H1 (cell line): ENCODE data around the gene BTD. TPM values are rescaled to one million over a fixed set of nuclear protein-coding genes. Genes with fewer than 3 reads are reported as not detected.

Source experiments
- CTCF ChIA-PET: fragments of 300-600 bp; sonication (Branson Sonifier 250); formaldehyde crosslinking; loops from one replicate; lab custom pipeline; 2021; ENCODE audit not compliant: partially characterized antibody; lab: Charles Lee
- POLR2A ChIA-PET: fragments of 300-600 bp; sonication (Branson Sonifier 250); formaldehyde crosslinking; loops from one replicate; lab custom pipeline; 2021; ENCODE audit warnings: inconsistent platforms; ENCODE audit not compliant: partially characterized antibody; lab: Charles Lee
- DNase-seq, 2 experiments: peaks; one replicate each; pipeline versions ENCODE4 v3.0.0 to v3.0.0-alpha.2; 2010 to 2022; ENCODE audit warnings: low spot score in 2 of 2, low read depth in 1 of 2, mixed read lengths in 1 of 2
- FAIRE-seq: peaks from 2 replicates; lab custom pipeline; 2011; peaks lifted over from hg19 to GRCh38; lab: Jason Lieb, UNC
- H2AFZ ChIP-seq: 2 replicates; pipeline ENCODE4 v1.8.1; 2012; ENCODE audit warnings: low read length, inconsistent platforms
- H2AK5ac ChIP-seq: 2 replicates; pipeline ENCODE4 v1.6.1; 2013; ENCODE audit warnings: low read depth, low read length
- H2BK120ac ChIP-seq: replicated peaks from 2 replicates; pipeline ENCODE3; 2013; ENCODE audit warnings: low read depth, low read length, inconsistent platforms
- H2BK12ac ChIP-seq: 2 replicates; pipeline ENCODE4 v1.6.1; 2013; ENCODE audit warnings: low read depth, low read length
- H2BK15ac ChIP-seq: 2 replicates; pipeline ENCODE4 v1.6.1; 2013; ENCODE audit warnings: low read length
- H2BK20ac ChIP-seq: 2 replicates; pipeline ENCODE4 v1.6.1; 2013; ENCODE audit warnings: low read length
- H2BK5ac ChIP-seq: 2 replicates; pipeline ENCODE4 v1.6.1; 2013; ENCODE audit warnings: low read depth, low read length
- H3K14ac ChIP-seq: 2 replicates; pipeline ENCODE4 v1.6.1; 2013; ENCODE audit warnings: inconsistent platforms; ENCODE audit not compliant: insufficient read length
- H3K18ac ChIP-seq: 2 replicates; pipeline ENCODE4 v1.6.1; 2013; ENCODE audit warnings: low read length; ENCODE audit errors: extremely low read depth
- H3K23ac ChIP-seq: 2 replicates; pipeline ENCODE4 v1.6.1; 2013; ENCODE audit warnings: inconsistent platforms; ENCODE audit not compliant: insufficient read length
- H3K23me2 ChIP-seq: 2 replicates; pipeline ENCODE4 v1.6.1; 2013; ENCODE audit warnings: low read depth, low read length
- H3K27ac ChIP-seq: 2 replicates; pipeline ENCODE4 v1.6.1; 2011; ENCODE audit warnings: low read depth, low read length, inconsistent platforms
- H3K27me3 ChIP-seq, 4 experiments: replicated peaks in 1 of 4; 1 replicate in 1 of 4; 2 replicates in 3 of 4; pipeline versions ENCODE4 v1.6.1 to v1.8.1; 2011 to 2013; ENCODE audit warnings: low read length in 3 of 4, mild to moderate bottlenecking in 3 of 4, inconsistent platforms in 2 of 4, mixed read lengths in 2 of 4, moderate library complexity in 1 of 4; ENCODE audit not compliant: control insufficient read depth in 3 of 4, insufficient read depth in 3 of 4; ENCODE audit errors: extremely low read depth in 1 of 4
- H3K36me3 ChIP-seq, 4 experiments: 2 replicates each; pipeline versions ENCODE4 v1.6.1 to v1.8.1; 2011 to 2013; ENCODE audit warnings: mild to moderate bottlenecking in 4 of 4, low read length in 3 of 4, moderate library complexity in 2 of 4, control low read depth in 1 of 4, inconsistent platforms in 1 of 4; ENCODE audit not compliant: insufficient read depth in 4 of 4, control insufficient read depth in 2 of 4
- H3K4ac ChIP-seq: replicated peaks from 2 replicates; pipeline ENCODE3; 2013; ENCODE audit warnings: low read length, low read depth, mixed read lengths, inconsistent platforms; ENCODE audit not compliant: insufficient read length
- H3K4me1 ChIP-seq, 4 experiments: replicated peaks in 1 of 4; 1 replicate in 1 of 4; 2 replicates in 3 of 4; pipeline versions ENCODE4 v1.6.1 to v1.8.1; 2011 to 2013; ENCODE audit warnings: low read length in 3 of 4, inconsistent platforms in 2 of 4, mixed read lengths in 1 of 4; ENCODE audit not compliant: insufficient read depth in 4 of 4, control insufficient read depth in 3 of 4
- H3K4me2 ChIP-seq, 2 experiments: 2 replicates each; pipeline versions ENCODE4 v1.6.1 to v1.8.1; 2011 to 2013; ENCODE audit warnings: low read depth in 2 of 2, low read length in 2 of 2, control low read depth in 1 of 2, inconsistent platforms in 1 of 2, mild to moderate bottlenecking in 1 of 2; ENCODE audit not compliant: insufficient read depth in 1 of 2
- H3K4me3 ChIP-seq, 4 experiments: fragments of 200-600, 300-600 bp in 1 of 4; sonication (generic), shearing (Covaris generic), sonication (Bioruptor Twin) in 1 of 4; 2 replicates each; pipeline versions ENCODE4 v1.5.1 to v1.8.1; 2011 to 2016; ENCODE audit warnings: low read length in 4 of 4, low read depth in 3 of 4, control low read depth in 2 of 4, inconsistent platforms in 2 of 4, mild to moderate bottlenecking in 2 of 4, mixed read lengths in 1 of 4, moderate library complexity in 1 of 4; ENCODE audit not compliant: insufficient read depth in 2 of 4; ENCODE audit errors: extremely low read depth in 1 of 4
- H3K56ac ChIP-seq: replicated peaks from 2 replicates; pipeline ENCODE3; 2013; ENCODE audit warnings: low read depth, mild to moderate bottlenecking, mixed read lengths, low read length, inconsistent platforms; ENCODE audit not compliant: insufficient read length
- H3K79me1 ChIP-seq: 2 replicates; pipeline ENCODE4 v1.6.1; 2013; ENCODE audit warnings: low read depth, low read length, control low read depth
- H3K79me2 ChIP-seq, 2 experiments: 2 replicates each; pipeline versions ENCODE4 v1.6.1 to v1.8.1; 2012 to 2013; ENCODE audit warnings: low read length in 2 of 2, mild to moderate bottlenecking in 2 of 2, inconsistent platforms in 1 of 2; ENCODE audit not compliant: insufficient read depth in 2 of 2, control insufficient read depth in 1 of 2
- H3K9ac ChIP-seq, 4 experiments: replicated peaks in 1 of 4; 1 replicate in 1 of 4; 2 replicates in 3 of 4; pipeline versions ENCODE4 v1.6.1 to v1.8.1; 2011 to 2013; ENCODE audit warnings: low read depth in 3 of 4, low read length in 3 of 4, control low read depth in 2 of 4, mild to moderate bottlenecking in 2 of 4, moderate library complexity in 2 of 4, inconsistent platforms in 1 of 4; ENCODE audit errors: extremely low read depth in 1 of 4
- H3K9me3 ChIP-seq, 2 experiments: 2 replicates each; pipeline versions ENCODE4 v1.6.1 to v1.8.1; 2012 to 2013; ENCODE audit warnings: mild to moderate bottlenecking in 2 of 2, moderate library complexity in 2 of 2, control low read depth in 1 of 2, inconsistent platforms in 1 of 2, low read depth in 1 of 2, low read length in 1 of 2, mixed read lengths in 1 of 2; ENCODE audit not compliant: insufficient read depth in 2 of 2
- H4K20me1 ChIP-seq, 2 experiments: replicated peaks in 1 of 2; 2 replicates each; pipeline versions ENCODE3 to v1.8.1; 2011 to 2013; ENCODE audit warnings: inconsistent platforms in 2 of 2, low read length in 2 of 2, mild to moderate bottlenecking in 1 of 2; ENCODE audit not compliant: insufficient read depth in 2 of 2, control insufficient read depth in 1 of 2
- H4K5ac ChIP-seq: 2 replicates; pipeline ENCODE4 v1.6.1; 2013; ENCODE audit warnings: low read length, low read depth, mixed read lengths, inconsistent platforms; ENCODE audit not compliant: insufficient read length
- H4K8ac ChIP-seq: 2 replicates; pipeline ENCODE4 v1.8.0; 2013; ENCODE audit warnings: mild to moderate bottlenecking, moderate library complexity, low read length, inconsistent platforms; ENCODE audit not compliant: insufficient read depth; ENCODE audit errors: extremely low read depth
- H4K91ac ChIP-seq: replicated peaks from 2 replicates; pipeline ENCODE3; 2013; ENCODE audit warnings: low read length, mixed read lengths, inconsistent platforms; ENCODE audit not compliant: insufficient read length
- GABPA ChIP-seq: IDR thresholded peaks from 2 replicates; pipeline ENCODE4 v1.6.1; 2011; ENCODE audit warnings: mild to moderate bottlenecking, low read length, moderate library complexity, borderline replicate concordance; ENCODE audit not compliant: insufficient read depth
- RNF2 ChIP-seq: fragments of 200-900, 300-1000 bp; sonication (generic); IDR thresholded peaks from 2 replicates; pipeline ENCODE4 v1.7.1; 2016; ENCODE audit warnings: borderline replicate concordance, low read depth, mild to moderate bottlenecking, antibody characterized with exemption, low read length; ENCODE audit not compliant: poor library complexity, severe bottlenecking; ENCODE audit errors: missing control alignments
- WGBS, 2 experiments: shearing (Covaris generic) in 1 of 2; methylation state at CpG; one replicate each; pipeline versions ENCODE4 v1.1.6 to v1.1.7; 2013 to 2015; ENCODE audit warnings: low lambda C conversion rate in 2 of 2, mixed read lengths in 2 of 2, inconsistent platforms in 1 of 2, low coverage in 1 of 2, missing lambda C conversion rate in 1 of 2; ENCODE audit not compliant: insufficient replicate concordance in 2 of 2, insufficient coverage in 1 of 2, insufficient read length in 1 of 2; ENCODE audit errors: extremely low coverage in 1 of 2, missing lambda C conversion rate in 1 of 2; 5-methylcytosine and 5-hydroxymethylcytosine counted together
- polyA plus RNA-seq, 7 experiments: library from polyadenylated mRNA; depleted of rRNA in 3 of 7; stranded (reverse) in 5 of 7; unstranded in 2 of 7; fragments of >200 nt in 5 of 7; fragments of 200-250 nt in 2 of 7; gene quantifications; 1 replicate in 5 of 7; 2 replicates in 1 of 7; 4 replicates in 1 of 7; pipeline versions ENCODE4 v1.2.1 to v1.2.3, GENCODE V29; 2011 to 2013; ENCODE audit warnings: missing spikeins in 2 of 7, mixed read lengths in 2 of 7
- total RNA-seq: library from RNA; stranded (reverse); fragmentation: NEBNext Ultra II Directional; extraction: Animal tissue kit (Norgen Biotek cat#: 25700); gene quantifications from 2 replicates; pipeline ENCODE4 v1.2.1, GENCODE V29; 2021
- TF ChIP-seq, protein P1 (sequence below): IDR thresholded peaks from 2 replicates; pipeline ENCODE4 v1.6.1; 2011; ENCODE audit warnings: low read length, improper control_type of control experiment

The BTD gene
- total and polyA plus RNA-seq, 2 of the 8 experiments (the other 6 are each of a cell fraction or from before 2014, with no cell fraction given), result 21.8 to 36.7 TPM

DNA sequence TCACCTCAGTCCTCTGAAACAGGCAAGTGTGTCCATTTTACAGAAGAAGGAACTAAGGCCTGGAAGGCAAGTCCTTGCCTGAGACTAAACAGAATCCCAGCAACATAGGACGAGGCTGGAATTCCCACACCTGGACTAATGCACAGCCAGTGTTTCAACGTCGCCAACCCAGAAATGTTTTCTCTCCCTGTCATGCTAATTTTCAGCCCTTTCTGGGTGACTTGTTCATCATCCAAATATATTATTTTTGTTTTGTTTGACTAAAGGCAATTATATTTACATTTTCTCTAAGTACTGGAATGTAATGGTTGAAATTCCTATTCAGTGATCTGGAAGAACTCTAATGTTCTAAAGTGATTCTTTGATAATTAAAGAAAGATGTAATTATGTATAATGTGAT is 51.8 kb downstream of the BTD start:
- no peak overlapping the region for H3K23ac ChIP-seq
- no peak overlapping the region for H2AFZ ChIP-seq
- no peak overlapping the region for H2BK15ac ChIP-seq
- H2AK5ac ChIP-seq, result no peak overlapping the region
- ChIA-PET CTCF (interaction anchor here (1.3 kb wide), 1 partner anchor 20 kb away, joined by 5 read pairs; no protein-coding TSS in a partner anchor), POLR2A (interaction anchor here (1.4 kb wide), 1 partner anchor 11 kb away, joined by 3 read pairs; no protein-coding TSS in a partner anchor)
- no peaks in the 10 kb centered on the region for H3K23me2 ChIP-seq
- no peaks in the 10 kb centered on the region; a peak in 1 of 7 replicates for H3K27me3 ChIP-seq
- no peaks in the 10 kb centered on the region for H3K9me3 ChIP-seq
- no peak overlapping the region for H4K5ac ChIP-seq
- no peak overlapping the region for H2BK20ac ChIP-seq
- no peak overlapping the region for H3K9ac ChIP-seq
- peak overlapping the region; percentile 29; the same call in 1 of the 2 replicates for H2BK12ac ChIP-seq
- H3K4me3 ChIP-seq, result no peak overlapping the region
- no peak overlapping the region for H3K27ac ChIP-seq
- no peak overlapping the region for H3K4ac ChIP-seq
- DNase-seq (no peak), FAIRE-seq (no peak)
- H4K8ac ChIP-seq, result no peak overlapping the region
- H4K20me1 ChIP-seq, result no peaks in the 10 kb centered on the region
- no peak overlapping the region for H2BK120ac ChIP-seq
- H3K56ac ChIP-seq, result no peak overlapping the region
- H3K79me2 ChIP-seq, result no peaks in the 10 kb centered on the region
- no peak overlapping the region for H3K14ac ChIP-seq
- WGBS, 2 experiments, result 91% methylated on average over 3 of the region's 3 CpGs; no CpG with 5 or more reads in 1 of the 2 experiments
- H3K4me2 ChIP-seq, result no peak overlapping the region
- H4K91ac ChIP-seq, result no peak overlapping the region
- no peaks in the 10 kb centered on the region for H3K79me1 ChIP-seq
- H3K18ac ChIP-seq, result no peak overlapping the region
- no peak overlapping the region for H2BK5ac ChIP-seq
- peaks cover 0 to 11% (median 8%) of the 10 kb centered on the region in 4 experiments; a peak in 4 of 7 replicates for H3K4me1 ChIP-seq
- H3K36me3 ChIP-seq, result no peaks in the 10 kb centered on the region
- TF ChIP-seq GABPA (no peak), RNF2 (no peak)
- TF ChIP-seq, protein P1, sequence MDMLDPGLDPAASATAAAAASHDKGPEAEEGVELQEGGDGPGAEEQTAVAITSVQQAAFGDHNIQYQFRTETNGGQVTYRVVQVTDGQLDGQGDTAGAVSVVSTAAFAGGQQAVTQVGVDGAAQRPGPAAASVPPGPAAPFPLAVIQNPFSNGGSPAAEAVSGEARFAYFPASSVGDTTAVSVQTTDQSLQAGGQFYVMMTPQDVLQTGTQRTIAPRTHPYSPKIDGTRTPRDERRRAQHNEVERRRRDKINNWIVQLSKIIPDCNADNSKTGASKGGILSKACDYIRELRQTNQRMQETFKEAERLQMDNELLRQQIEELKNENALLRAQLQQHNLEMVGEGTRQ, result no peak
